Smooth muscle cell (in vitro differentiated cells): ENCODE data around the gene PPP1R9A. TPM values are rescaled to one million over a fixed set of nuclear protein-coding genes. Genes with fewer than 3 reads are reported as not detected.

Source experiments
- DNase-seq: peaks from one replicate; lab custom pipeline; 2025; ENCODE audit not compliant: unreplicated experiment; lab: John Stamatoyannopoulos, UW
- H2AFZ ChIP-seq: fragments of 200-600 bp; sonication (generic); 2 replicates; pipeline ENCODE4 v1.6.0; 2016; ENCODE audit warnings: antibody characterized with exemption, low read depth, mild to moderate bottlenecking
- H3F3A ChIP-seq: fragments of 200-600 bp; sonication (generic); 2 replicates; pipeline ENCODE4 v1.6.0; 2017; ENCODE audit warnings: antibody characterized with exemption, low read depth
- H3K27ac ChIP-seq: fragments of 200-600 bp; sonication (generic); 2 replicates; pipeline ENCODE4 v1.5.1; 2016; ENCODE audit warnings: low read depth, mild to moderate bottlenecking
- H3K27me3 ChIP-seq: fragments of 200-600 bp; sonication (generic); 2 replicates; pipeline ENCODE4 v1.6.1; 2016; ENCODE audit warnings: low read depth, mild to moderate bottlenecking
- H3K36me3 ChIP-seq: fragments of 200-600 bp; sonication (generic); 2 replicates; pipeline ENCODE4 v1.5.1; 2016; ENCODE audit warnings: low read depth
- H3K4me1 ChIP-seq: fragments of 200-600 bp; sonication (generic); 2 replicates; pipeline ENCODE4 v1.5.1; 2016; ENCODE audit warnings: low read depth
- H3K4me2 ChIP-seq: fragments of 200-600 bp; sonication (generic); 2 replicates; pipeline ENCODE4 v1.6.0; 2016; ENCODE audit warnings: mild to moderate bottlenecking
- H3K4me3 ChIP-seq: fragments of 200-600 bp; sonication (generic); 2 replicates; pipeline ENCODE4 v1.5.1; 2016; ENCODE audit warnings: mild to moderate bottlenecking
- H3K79me2 ChIP-seq: fragments of 200-600 bp; sonication (generic); 2 replicates; pipeline ENCODE4 v1.6.0; 2016; ENCODE audit warnings: low read depth, mild to moderate bottlenecking
- H3K9ac ChIP-seq: fragments of 200-600 bp; sonication (generic); 2 replicates; pipeline ENCODE4 v1.6.0; 2016; ENCODE audit warnings: low read depth
- H3K9me3 ChIP-seq: fragments of 200-600 bp; sonication (generic); replicated peaks from 2 replicates; pipeline ENCODE4 v1.5.1; 2016; ENCODE audit warnings: low read depth
- H4K20me1 ChIP-seq: fragments of 200-600 bp; sonication (generic); 2 replicates; pipeline ENCODE4 v1.6.0; 2016; ENCODE audit warnings: low read depth
- WGBS: methylation state at CpG from one replicate; pipeline ENCODE4 v1.1.7; 2016; ENCODE audit warnings: low lambda C conversion rate; 5-methylcytosine and 5-hydroxymethylcytosine counted together
- polyA plus RNA-seq: library from polyadenylated mRNA; unstranded; fragments of >200 nt; fragmentation: Nextera tagmentation; extraction: Ambion mirVana; gene quantifications from 2 replicates; pipeline ENCODE4 v1.2.1, GENCODE V29; 2016
- total RNA-seq: library from RNA; depleted of rRNA; stranded (reverse); fragments of >200 nt; gene quantifications from 2 replicates; pipeline ENCODE4 v1.2.3, GENCODE V29; 2014
- TF ChIP-seq, protein P1 (sequence below): fragments of 200-600 bp; sonication (generic); IDR thresholded peaks from 2 replicates; pipeline ENCODE4 v1.5.1; 2017; ENCODE audit warnings: borderline replicate concordance, mild to moderate bottlenecking, antibody characterized with exemption; ENCODE audit not compliant: insufficient read depth, poor library complexity, severe bottlenecking

Gene PPP1R9A
- total and polyA plus RNA-seq, 2 experiments from 2014 or later, result 0.22 to 1.6 TPM

DNA sequence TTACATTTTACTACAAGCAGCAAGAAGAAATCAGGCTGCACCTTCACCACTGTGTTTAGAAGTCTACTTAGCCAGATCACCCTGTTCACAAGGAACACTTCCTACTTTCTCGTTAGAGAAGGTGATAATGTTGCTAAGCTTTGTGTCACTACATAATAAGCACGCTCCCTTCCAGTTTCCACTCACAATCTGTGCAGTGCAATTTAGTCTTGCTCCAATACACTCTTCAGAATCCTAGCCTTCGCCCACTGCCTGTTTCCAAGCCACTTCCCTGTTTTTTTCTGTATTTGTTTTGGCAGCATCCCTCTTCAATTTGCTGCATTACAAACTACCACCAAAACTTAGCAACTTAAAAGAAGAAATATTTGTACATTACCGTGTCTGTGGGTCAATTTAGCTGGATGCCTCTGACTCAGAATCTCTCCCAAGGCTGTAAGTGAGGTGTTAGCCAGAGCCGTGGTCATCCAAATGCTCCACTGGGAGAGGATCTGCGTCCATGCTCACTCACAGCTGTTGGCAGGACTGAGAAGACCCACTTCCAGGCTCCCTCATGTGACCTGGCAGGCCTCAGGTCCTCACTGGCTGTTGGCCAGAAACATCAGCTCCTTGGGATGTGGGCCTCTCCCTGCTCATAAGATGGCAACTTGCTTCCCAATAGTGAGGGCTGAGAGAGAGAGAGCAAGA is 306.6 kb downstream of the PPP1R9A start:
- Histone ChIP-seq H3K27me3 (no peaks in the 10 kb centered on the region), H2AFZ (no peak overlapping the region), H3K36me3 (no peaks in the 10 kb centered on the region), H3F3A (no peaks in the 10 kb centered on the region), H3K9me3 (no peaks in the 10 kb centered on the region), H3K4me2 (no peak overlapping the region), H3K79me2 (no peaks in the 10 kb centered on the region), H3K9ac (no peak overlapping the region), H4K20me1 (no peaks in the 10 kb centered on the region), H3K4me3 (no peak overlapping the region), H3K27ac (no peak overlapping the region), H3K4me1 (no peaks in the 10 kb centered on the region)
- TF ChIP-seq, protein P1, sequence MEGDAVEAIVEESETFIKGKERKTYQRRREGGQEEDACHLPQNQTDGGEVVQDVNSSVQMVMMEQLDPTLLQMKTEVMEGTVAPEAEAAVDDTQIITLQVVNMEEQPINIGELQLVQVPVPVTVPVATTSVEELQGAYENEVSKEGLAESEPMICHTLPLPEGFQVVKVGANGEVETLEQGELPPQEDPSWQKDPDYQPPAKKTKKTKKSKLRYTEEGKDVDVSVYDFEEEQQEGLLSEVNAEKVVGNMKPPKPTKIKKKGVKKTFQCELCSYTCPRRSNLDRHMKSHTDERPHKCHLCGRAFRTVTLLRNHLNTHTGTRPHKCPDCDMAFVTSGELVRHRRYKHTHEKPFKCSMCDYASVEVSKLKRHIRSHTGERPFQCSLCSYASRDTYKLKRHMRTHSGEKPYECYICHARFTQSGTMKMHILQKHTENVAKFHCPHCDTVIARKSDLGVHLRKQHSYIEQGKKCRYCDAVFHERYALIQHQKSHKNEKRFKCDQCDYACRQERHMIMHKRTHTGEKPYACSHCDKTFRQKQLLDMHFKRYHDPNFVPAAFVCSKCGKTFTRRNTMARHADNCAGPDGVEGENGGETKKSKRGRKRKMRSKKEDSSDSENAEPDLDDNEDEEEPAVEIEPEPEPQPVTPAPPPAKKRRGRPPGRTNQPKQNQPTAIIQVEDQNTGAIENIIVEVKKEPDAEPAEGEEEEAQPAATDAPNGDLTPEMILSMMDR, result no peak
- WGBS, result 88% methylated on average over 6 of the region's 6 CpGs
- no peak for DNase-seq

DNA sequence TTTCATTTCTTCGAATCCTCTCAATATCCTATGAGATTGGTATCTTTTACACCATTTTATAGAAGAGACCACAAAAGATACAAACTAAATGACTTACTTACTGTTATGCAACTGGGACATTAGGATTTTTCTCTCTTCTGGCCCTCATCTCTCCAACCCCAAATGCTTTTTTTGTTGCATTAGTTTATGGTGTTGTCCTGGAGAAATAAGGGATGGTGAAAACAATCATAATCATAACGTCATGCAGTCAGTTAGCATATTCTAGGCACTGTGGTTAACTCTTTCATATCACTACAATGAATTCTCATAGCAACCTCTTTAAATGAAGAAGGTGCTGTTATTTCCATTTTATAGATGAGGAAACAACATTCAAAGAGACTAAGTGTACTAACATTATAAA is 312.3 kb downstream of the PPP1R9A start:
- H4K20me1 ChIP-seq, result no peaks in the 10 kb centered on the region

DNA sequence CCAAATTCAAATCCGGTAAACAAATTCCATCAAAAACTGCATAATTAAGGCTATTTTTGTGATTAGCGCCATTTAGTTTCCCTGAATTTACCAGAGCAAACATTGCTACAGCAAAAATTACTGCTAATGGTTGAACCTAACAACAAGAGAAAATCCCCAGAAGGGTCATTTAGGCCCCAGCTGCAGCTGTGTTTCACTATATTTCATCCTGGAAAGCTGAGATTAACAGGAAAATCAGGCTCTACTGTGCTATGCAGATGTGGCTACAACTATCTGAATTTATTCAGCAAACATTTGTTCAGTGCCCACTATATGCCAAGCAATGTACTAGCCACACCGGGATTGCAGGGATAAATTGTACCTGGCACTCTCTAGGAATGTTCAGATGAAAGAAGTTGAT is 312.9 kb downstream of the PPP1R9A start:
- Histone ChIP-seq H3K9me3 (no peaks in the 10 kb centered on the region), H2AFZ (no peak overlapping the region), H3K4me2 (no peak overlapping the region), H4K20me1 (no peaks in the 10 kb centered on the region), H3K79me2 (no peaks in the 10 kb centered on the region), H3K4me1 (no peaks in the 10 kb centered on the region), H3K27ac (no peak overlapping the region), H3K4me3 (no peak overlapping the region), H3K27me3 (no peaks in the 10 kb centered on the region), H3K36me3 (no peaks in the 10 kb centered on the region), H3F3A (no peaks in the 10 kb centered on the region), H3K9ac (no peak overlapping the region)
- 97% methylated on average over 3 of the region's 3 CpGs for WGBS
- DNase-seq, result no peak
- TF ChIP-seq, protein P1, result no peak

More for the DNA sequence above, 312.3 kb downstream of the PPP1R9A start:
- no peak overlapping the region for H2AFZ ChIP-seq
- no peak overlapping the region for H3K4me2 ChIP-seq
- no peaks in the 10 kb centered on the region for H3K27me3 ChIP-seq
- H3K36me3 ChIP-seq, result no peaks in the 10 kb centered on the region
- no peaks in the 10 kb centered on the region for H3K79me2 ChIP-seq
- H3F3A ChIP-seq, result no peaks in the 10 kb centered on the region
- TF ChIP-seq, protein P1, result no peak
- DNase-seq, result no peak
- no peak overlapping the region for H3K9ac ChIP-seq
- H3K4me1 ChIP-seq, result no peaks in the 10 kb centered on the region
- H3K27ac ChIP-seq, result no peak overlapping the region
- no peaks in the 10 kb centered on the region for H3K9me3 ChIP-seq
- no peak overlapping the region for H3K4me3 ChIP-seq
- WGBS, result 87% methylated on average over 2 of the region's 2 CpGs

DNA sequence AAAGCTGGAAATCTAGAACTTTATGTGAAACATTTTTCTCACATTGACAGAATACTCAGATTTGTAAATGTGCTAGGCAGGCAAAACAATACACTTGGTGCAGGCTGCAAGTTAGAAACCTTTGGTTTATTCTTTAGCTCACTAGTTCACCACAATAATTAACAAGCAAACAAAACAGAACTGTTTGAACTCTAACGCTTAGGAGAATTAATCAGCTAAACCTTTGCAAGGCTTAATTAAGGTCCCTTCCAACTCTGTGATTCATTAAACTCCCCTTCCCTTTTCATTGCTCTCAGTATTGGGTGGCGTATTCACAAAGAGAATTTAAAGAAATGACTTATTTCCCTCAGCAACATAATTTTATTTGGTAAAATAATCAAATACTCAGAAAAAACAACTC is 317.9 kb downstream of the PPP1R9A start:
- no peak overlapping the region for H3K27ac ChIP-seq
- H3K4me2 ChIP-seq, result no peak overlapping the region
- no peaks in the 10 kb centered on the region for H3K79me2 ChIP-seq
- H3F3A ChIP-seq, result no peaks in the 10 kb centered on the region
- no peak for DNase-seq
- 93% methylated on average over 2 of the region's 2 CpGs for WGBS
- no peaks in the 10 kb centered on the region for H3K9me3 ChIP-seq
- H3K27me3 ChIP-seq, result no peaks in the 10 kb centered on the region
- no peaks in the 10 kb centered on the region for H3K4me1 ChIP-seq
- H3K9ac ChIP-seq, result no peak overlapping the region
- H4K20me1 ChIP-seq, result no peaks in the 10 kb centered on the region
- TF ChIP-seq, protein P1, result no peak
- H3K36me3 ChIP-seq, result no peaks in the 10 kb centered on the region
- no peak overlapping the region for H2AFZ ChIP-seq
- no peak overlapping the region for H3K4me3 ChIP-seq
